Measurements from ENCODE around the gene ABHD6. TPM values are rescaled to one million over a fixed set of nuclear protein-coding genes. Genes with fewer than 3 reads are reported as not detected.
"Not testable (repeated sequence)": the region's sequence is repeated elsewhere in the genome, so short reads cannot be mapped to it uniquely, and the experiment has no call there.

Gene ABHD6
- polyA plus RNA-seq, 10 donors, result 3.6 to 6.8 (median 4.2) TPM

DNA sequence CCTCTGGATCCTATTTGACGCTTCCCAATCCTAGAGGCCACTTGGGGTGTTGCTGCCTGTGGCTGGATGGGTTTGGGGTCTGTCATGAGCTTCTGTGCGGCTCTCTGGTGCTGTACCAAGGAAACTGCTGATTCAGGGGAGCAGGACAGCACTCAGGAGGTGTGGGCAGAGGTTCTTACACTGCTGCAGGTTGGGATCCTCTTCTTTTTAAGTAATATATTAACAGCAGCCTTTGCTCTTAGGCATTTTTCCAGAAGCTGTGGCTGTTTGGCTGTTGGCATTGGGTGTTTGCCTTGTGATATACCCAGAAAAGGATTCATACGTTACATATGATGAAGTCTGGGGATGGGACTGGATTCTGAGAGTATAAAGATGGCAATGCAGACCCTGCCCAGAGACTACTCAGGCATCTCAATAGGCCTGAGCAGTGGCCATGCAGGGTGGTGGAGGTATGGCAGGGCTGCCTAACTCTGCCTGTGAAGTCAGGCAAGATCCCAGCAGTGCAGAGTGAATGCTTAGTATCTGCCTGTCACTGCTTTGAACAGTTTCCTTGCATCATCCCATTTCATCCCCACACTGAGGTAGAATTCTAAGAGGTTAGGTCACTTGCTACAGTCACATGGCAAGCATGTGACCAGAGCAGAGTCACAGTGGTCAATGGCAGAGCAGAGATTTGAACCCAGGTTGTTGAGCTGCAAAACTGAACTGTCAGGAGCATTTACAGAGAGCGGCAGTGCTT, 3.9 kb downstream of the ABHD6 start:
- DNase-seq, result no peak

DNA sequence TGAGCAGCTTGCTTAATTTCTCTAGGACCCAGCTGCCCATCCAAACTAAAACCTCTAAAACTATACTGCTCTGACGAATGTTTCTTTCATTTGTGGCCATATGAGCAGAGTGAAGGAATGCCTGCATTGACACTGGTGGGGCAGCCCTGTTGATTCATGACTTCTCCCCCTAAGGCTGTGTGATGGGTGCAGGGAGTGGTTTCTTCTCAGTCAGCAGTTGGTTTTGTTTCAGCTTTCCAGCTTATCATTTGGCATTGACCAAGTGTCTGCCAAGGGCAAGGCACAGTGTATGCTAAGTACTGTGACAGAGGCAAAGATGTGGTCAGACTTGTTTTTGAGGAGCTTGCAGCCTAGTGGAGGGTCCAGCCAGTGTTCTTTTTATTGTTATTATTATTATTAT, 4.7 kb downstream of the ABHD6 start:
- no peak for DNase-seq

DNA sequence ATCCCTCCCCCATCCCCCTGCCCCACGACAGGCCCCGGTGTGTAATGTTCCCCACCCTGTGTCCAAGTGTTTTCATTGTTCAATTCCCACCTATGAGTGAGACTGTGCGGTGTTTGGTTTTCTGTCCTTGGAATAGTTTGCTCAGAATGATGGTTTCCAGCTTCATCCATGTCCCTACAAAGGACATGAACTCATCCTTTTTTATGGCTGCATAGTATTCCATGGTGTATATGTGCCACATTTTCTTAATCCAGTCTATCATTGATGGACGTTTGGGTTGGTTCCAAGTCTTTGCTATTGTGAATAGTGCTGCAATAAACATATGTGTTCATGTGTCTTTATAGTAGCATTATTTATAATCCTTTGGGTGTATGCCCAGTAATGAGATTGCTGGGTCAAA, 5.3 kb downstream of the ABHD6 start:
- not testable (repeated sequence) for DNase-seq

DNA sequence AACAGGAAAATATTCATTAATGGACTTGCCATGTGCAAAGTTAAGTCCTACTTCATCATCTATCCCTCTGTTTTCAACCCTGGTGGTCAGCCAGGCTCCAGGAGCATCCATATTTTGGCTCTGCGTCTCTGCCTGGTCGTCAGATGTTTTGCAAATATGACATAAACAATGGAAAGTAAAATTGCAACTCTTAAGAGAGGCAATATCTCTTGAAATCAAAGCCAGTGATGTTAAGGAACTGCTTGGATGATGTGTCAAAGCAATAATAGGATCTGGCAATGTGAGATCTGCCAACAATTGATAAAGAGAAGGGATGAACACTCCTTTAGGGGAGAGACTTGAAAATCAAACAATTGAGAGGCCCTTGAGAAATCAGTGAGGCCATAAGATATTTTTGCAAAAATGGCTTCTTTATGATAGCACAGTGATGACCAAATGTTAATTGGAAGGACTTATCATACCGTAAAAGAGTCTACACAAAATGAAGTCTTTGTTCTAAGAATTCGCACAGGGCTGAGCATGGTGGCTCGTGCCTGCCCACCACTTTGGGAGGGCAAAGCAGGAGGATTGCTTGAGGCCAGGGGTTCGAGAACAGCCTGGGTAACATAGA, 6.5 kb downstream of the ABHD6 start:
- no peak for DNase-seq

GRCh38 chr3:58246148-58247047, 8.8 kb downstream of the ABHD6 start:
- DNase-seq, result no peak

DNA sequence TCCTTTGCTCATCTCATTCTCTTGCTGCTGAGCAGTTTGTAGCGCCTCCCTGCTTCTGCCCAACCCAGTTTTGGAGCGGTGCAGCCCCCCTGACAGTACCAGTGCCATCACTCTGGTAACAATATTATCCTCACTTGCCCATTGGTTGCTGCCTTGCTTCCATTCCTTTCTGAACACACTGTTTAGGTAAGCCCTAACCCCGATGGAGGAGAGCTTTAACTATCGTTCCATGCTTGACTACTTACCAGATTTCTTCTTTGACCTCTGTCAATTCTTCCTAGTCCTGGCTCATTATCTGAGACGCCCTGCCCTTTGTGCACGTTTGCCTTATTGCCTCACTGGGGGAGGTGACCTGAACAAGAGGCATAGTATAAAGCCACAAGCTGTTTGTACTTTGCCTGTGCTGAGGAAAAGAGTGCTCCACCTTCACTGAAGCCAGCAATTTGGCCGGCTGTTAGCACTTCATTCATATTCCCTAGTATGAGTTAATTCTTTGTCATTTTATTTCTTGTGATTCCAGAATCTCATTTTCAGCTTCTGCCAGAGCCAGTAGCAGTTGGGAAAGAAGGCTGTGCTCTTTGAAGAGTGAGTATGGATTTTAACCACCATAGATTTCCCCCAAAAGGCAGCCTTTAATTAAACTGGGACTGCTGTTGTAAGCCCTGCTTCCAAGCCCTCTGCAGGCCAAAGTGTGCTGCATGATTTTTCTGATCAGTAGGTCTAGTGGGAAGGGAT, 11.9 kb downstream of the ABHD6 start:
- no peak for DNase-seq

DNA sequence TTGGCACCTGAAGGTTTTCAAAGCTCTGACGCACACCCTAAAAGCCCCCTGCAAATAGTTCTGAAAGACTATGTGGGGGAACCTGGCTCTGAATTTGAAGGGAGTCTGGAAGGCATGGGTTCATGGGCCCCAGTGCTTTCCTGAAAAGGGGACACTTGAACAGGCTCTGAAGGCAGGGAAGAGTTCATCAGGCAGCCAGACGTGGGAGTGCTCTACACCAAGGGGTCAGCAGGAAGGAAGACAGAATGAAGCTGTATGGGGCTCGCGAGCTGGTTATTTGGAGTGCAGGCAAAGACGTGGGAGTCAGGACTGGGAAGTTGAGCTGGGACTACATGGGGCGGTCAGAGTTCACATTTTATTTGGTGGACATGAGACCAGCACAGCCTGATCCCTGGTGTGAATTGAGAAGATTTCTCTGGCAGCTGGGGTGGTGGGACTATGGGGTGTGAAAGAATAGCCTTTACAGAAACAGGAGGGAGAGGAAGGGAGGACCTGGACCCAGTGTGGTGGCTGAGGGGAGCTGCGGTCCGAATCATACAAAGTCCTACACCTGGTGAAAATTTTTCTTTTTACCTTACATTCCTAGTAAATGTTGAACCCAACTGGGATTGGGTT, 12.6 kb downstream of the ABHD6 start:
- no peak for DNase-seq

- DNase-seq, result no peak
Observed at GRCh38 chr3:58251631-58252035, 14.0 kb downstream of the ABHD6 start.

- DNase-seq, result no peak
Observed at GRCh38 chr3:58254144-58254543, 16.6 kb downstream of the ABHD6 start.

GRCh38 chr3:58256061-58256460, 18.5 kb downstream of the ABHD6 start:
- DNase-seq, result no peak

GRCh38 chr3:58256511-58256910, 18.9 kb downstream of the ABHD6 start:
- no peak for DNase-seq

GRCh38 chr3:58258392-58259055, 20.9 kb downstream of the ABHD6 start:
- no peak for DNase-seq

GRCh38 chr3:58260261-58260731, 22.7 kb downstream of the ABHD6 start:
- DNase-seq, result peak in 1 of 3 donors; percentile 56

GRCh38 chr3:58260733-58261132, 23.1 kb downstream of the ABHD6 start:
- DNase-seq, result no peak

GRCh38 chr3:58261954-58262666, 24.5 kb downstream of the ABHD6 start:
- DNase-seq, result no peak

DNA sequence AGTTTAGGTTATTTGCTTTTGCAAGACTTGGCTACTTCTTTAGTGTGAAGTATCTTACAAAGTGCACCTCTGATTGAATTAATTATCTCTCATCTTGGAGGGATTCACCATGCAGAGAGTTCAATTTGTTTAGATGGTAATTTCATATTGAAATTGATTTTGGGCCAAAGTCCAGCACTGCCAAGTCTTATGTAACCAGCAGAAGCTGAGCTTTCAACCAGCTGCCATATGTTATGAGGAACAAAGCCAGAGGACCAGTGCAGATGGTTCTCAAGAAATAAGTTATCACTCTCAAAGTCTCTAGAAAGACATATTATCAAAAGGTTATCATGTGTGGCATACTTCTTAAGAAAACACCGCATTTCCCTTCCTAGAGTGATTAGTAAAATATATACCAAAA, 29.0 kb downstream of the ABHD6 start:
- DNase-seq, result peak in 1 of 3 donors; percentile 45

GRCh38 chr3:58267543-58267942, 30.0 kb downstream of the ABHD6 start:
- not testable (repeated sequence) for DNase-seq

DNA sequence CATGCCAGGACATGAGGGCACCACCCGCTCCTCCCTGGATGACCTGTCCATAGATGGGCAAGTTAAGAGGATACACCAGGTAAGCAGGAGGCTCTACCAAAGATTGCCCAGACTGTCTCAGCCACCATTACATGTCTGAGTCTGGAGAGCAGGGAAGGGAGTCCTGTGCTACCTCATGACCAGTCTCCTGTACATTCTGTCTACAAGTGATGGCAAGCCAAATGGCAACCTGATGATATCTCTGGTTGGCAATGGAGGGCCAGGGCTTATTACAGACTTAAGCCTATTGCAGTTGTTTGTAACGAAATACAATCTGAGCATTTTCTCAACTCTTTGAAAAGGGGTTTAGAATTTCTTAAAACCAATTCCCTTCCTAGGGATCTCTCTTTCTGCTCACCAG, 31.8 kb downstream of the ABHD6 start:
- DNase-seq, result no peak

GRCh38 chr3:58270485-58270884, 32.9 kb downstream of the ABHD6 start:
- no peak for DNase-seq

DNA sequence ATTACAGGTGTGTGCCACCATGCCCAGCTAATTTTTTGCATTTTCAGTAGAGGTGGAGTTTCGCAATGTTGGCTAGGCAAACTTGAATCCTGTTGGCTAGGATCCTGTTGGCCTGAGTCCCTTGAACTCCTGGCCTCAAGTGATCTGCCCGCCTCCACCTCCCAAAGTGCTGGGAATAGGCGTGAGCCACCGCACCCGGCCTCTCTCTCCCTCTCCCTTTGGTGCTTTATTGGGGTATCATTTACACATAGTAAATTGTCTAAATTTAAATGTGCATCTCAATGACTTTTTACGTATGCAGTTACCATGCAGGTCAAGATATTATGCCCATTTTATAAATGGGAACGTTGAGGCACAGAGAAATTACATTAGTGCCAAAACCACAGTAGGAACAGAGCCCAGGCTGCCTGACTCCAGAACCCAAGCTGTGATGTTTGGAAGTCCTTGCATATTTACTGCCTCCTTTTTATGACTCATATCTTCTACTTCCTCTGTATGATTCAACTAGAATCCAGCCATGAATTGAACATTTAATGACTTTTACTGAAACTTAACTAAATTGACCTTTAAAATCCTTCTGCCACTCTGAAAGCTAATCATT, 34.4 kb downstream of the ABHD6 start:
- peak in 1 of 3 donors; percentile 74 for DNase-seq
